SIG-M5 (cell line): ENCODE measurements around the gene MRTFB.
"Not testable (repeated sequence)": the region's sequence is repeated elsewhere in the genome, so short reads cannot be mapped to it uniquely, and the experiment has no call there.

Experiments used
- DNase-seq: peaks from one replicate; lab custom pipeline; 2025; lab: John Stamatoyannopoulos, UW

Gene MRTFB

GRCh38 chr16:14070877-14071575 is at the start of gene MRTFB:
Gene MRTFB (plus strand): TSS chr16:14071319. CDS start chr16:14140607, 69,288 bp downstream.
- DNase-seq: no peak

- DNase-seq: not testable (repeated sequence)
These were observed 47.6 kb upstream of the MRTFB start for GRCh38 chr16:14023526-14023925.

- no peak for DNase-seq
These were observed 46.8 kb upstream of the MRTFB start for GRCh38 chr16:14024283-14024682.

GRCh38 chr16:14026572-14027285 is 44.4 kb upstream of the MRTFB start:
- no peak for DNase-seq

- DNase-seq: no peak
These were observed 42.9 kb upstream of the MRTFB start for GRCh38 chr16:14028202-14028601.

- no peak for DNase-seq
These were observed 41.5 kb upstream of the MRTFB start for GRCh38 chr16:14029658-14030057.

- no peak for DNase-seq
These were observed 36.0 kb upstream of the MRTFB start for GRCh38 chr16:14035092-14035491.

- DNase-seq: no peak
These were observed 34.2 kb upstream of the MRTFB start for GRCh38 chr16:14036889-14037288.

- no peak for DNase-seq
These were observed 33.2 kb upstream of the MRTFB start for GRCh38 chr16:14037960-14038359.

- no peak for DNase-seq
These were observed 30.0 kb upstream of the MRTFB start for GRCh38 chr16:14041164-14041563.

GRCh38 chr16:14042706-14043105 is 28.4 kb upstream of the MRTFB start:
- DNase-seq: no peak

- DNase-seq: no peak
These were observed 27.8 kb upstream of the MRTFB start for GRCh38 chr16:14043278-14043677.

- no peak for DNase-seq
These were observed 27.3 kb upstream of the MRTFB start for GRCh38 chr16:14043793-14044192.

GRCh38 chr16:14047121-14047859 is 23.8 kb upstream of the MRTFB start:
- DNase-seq: not testable (repeated sequence)

GRCh38 chr16:14050291-14051027 is 20.7 kb upstream of the MRTFB start:
- DNase-seq: no peak

- DNase-seq: no peak
These were observed 19.9 kb upstream of the MRTFB start for GRCh38 chr16:14051103-14051729.

GRCh38 chr16:14056970-14057369 is 14.1 kb upstream of the MRTFB start:
- no peak for DNase-seq

GRCh38 chr16:14057878-14058382 is 13.2 kb upstream of the MRTFB start:
- no peak for DNase-seq

GRCh38 chr16:14061732-14062259 is 9.3 kb upstream of the MRTFB start:
- no peak for DNase-seq

GRCh38 chr16:14062261-14062660 is 8.9 kb upstream of the MRTFB start:
- DNase-seq: no peak
